Gastrocnemius medialis (tissue), 4 donors: ENCODE measurements around the gene DNAJC18.

ENCODE experiments used
- POLR2A ChIP-seq, 2 donors: fragments of 450-650 bp; IDR thresholded peaks; one replicate each; pipeline ENCODE4 v1.6.1; 2017; ENCODE audit warnings: antibody characterized with exemption in 2 of 2, mild to moderate bottlenecking in 2 of 2, moderate library complexity in 2 of 2
- TF ChIP-seq, protein P1 (sequence below), 5 experiments: fragments of 450-650 bp in 3 of 5; fragments of 200-600 bp in 2 of 5; sonication (generic) in 2 of 5; IDR thresholded peaks in 4 of 5; conservative IDR thresholded peaks in 1 of 5; 1 replicate in 4 of 5; 2 replicates in 1 of 5; pipeline ENCODE4 v1.5.1; 2016 to 2019; ENCODE audit warnings: antibody characterized with exemption in 5 of 5, mild to moderate bottlenecking in 3 of 5, moderate library complexity in 3 of 5

DNA sequence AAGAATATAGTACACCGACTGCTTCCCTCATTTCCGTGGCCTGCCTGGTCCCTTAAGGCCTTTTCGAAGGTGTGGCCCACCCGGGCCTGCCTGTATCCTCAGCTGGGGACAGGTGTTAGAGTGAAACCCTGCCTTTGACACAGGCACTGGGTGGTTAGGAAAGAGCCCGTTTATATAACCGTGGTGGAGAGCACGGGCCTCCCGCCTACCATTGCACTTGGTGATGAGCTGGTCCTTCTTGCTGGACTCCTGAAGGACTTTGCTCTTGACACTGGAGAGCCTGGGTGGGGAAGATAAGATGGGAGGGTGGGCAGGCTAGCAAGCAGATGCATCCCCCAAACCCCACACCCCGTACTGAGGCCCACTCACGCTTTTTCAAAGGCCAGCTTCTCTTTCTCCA lies 37.8 kb downstream of the DNAJC18 start:
- TF ChIP-seq POLR2A (IDR thresholded peaks at IDR 0.05), result no peak
- TF ChIP-seq, protein P1, sequence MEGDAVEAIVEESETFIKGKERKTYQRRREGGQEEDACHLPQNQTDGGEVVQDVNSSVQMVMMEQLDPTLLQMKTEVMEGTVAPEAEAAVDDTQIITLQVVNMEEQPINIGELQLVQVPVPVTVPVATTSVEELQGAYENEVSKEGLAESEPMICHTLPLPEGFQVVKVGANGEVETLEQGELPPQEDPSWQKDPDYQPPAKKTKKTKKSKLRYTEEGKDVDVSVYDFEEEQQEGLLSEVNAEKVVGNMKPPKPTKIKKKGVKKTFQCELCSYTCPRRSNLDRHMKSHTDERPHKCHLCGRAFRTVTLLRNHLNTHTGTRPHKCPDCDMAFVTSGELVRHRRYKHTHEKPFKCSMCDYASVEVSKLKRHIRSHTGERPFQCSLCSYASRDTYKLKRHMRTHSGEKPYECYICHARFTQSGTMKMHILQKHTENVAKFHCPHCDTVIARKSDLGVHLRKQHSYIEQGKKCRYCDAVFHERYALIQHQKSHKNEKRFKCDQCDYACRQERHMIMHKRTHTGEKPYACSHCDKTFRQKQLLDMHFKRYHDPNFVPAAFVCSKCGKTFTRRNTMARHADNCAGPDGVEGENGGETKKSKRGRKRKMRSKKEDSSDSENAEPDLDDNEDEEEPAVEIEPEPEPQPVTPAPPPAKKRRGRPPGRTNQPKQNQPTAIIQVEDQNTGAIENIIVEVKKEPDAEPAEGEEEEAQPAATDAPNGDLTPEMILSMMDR (IDR thresholded peaks at IDR 0.05 in 4 of 5, conservative IDR thresholded peaks at IDR 0.05 in 1 of 5), result no peak
